Parathyroid adenoma (tissue), 2 donors: ENCODE measurements around the gene PPEF2.

Experiments used
- H2AFZ ChIP-seq: fragments of 300-600 bp; sonication (generic); one replicate; pipeline ENCODE4 v1.7.0; 2017; ENCODE audit warnings: antibody characterized with exemption, mild to moderate bottlenecking
- H3K27ac ChIP-seq: fragments of 300-600 bp; sonication (generic); one replicate; pipeline ENCODE4 v1.7.0; 2017
- H3K27me3 ChIP-seq: fragments of 300-600 bp; sonication (generic); one replicate; pipeline ENCODE4 v1.7.0; 2017; ENCODE audit warnings: low read length; ENCODE audit not compliant: control insufficient read depth, insufficient read depth
- H3K36me3 ChIP-seq: fragments of 300-600 bp; sonication (generic); one replicate; pipeline ENCODE4 v1.7.0; 2017; ENCODE audit warnings: low read length; ENCODE audit not compliant: control insufficient read depth, insufficient read depth
- H3K4me1 ChIP-seq: fragments of 300-600 bp; sonication (generic); one replicate; pipeline ENCODE4 v1.7.0; 2017; ENCODE audit warnings: control low read depth
- H3K4me2 ChIP-seq: fragments of 300-600 bp; sonication (generic); one replicate; pipeline ENCODE4 v1.7.0; 2017; ENCODE audit warnings: low read length
- H3K4me3 ChIP-seq: fragments of 300-600 bp; sonication (generic); one replicate; pipeline ENCODE4 v1.7.0; 2017; ENCODE audit warnings: low read depth, low read length
- H3K79me2 ChIP-seq: fragments of 300-600 bp; sonication (generic); one replicate; pipeline ENCODE4 v1.7.0; 2017; ENCODE audit warnings: control low read depth
- H3K9ac ChIP-seq: fragments of 300-600 bp; sonication (generic); one replicate; pipeline ENCODE4 v1.7.0; 2017; ENCODE audit warnings: mild to moderate bottlenecking
- H3K9me3 ChIP-seq: fragments of 300-600 bp; sonication (generic); one replicate; pipeline ENCODE4 v1.7.0; 2017; ENCODE audit warnings: low read length; ENCODE audit not compliant: control insufficient read depth
- TF ChIP-seq, protein P1 (sequence below): fragments of 300-600 bp; sonication (generic); IDR thresholded peaks from one replicate; pipeline ENCODE4 v1.7.0; 2017; ENCODE audit warnings: antibody characterized with exemption, mild to moderate bottlenecking
- donor health status: primary hyperparathyroidism.

The PPEF2 gene

DNA sequence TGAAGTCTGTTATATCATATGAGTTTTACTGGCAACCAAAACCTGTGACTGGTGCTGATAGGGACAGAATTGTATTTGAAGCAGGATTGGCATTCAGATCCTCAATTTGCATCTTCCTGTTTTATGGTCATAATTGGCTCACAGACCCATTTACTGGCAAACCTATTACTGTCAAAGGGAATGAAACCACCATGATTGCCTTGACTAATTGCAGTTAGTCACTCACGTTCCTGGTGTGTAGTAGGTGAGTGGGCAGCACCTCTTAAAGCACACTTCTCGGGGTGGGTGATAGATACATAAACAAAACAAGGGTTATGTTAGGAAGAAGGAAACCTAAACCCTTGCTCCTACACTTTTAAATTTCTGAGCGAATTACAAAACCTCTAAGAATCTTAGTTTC is 81.0 kb downstream of the PPEF2 start:
- TF ChIP-seq, protein P1, sequence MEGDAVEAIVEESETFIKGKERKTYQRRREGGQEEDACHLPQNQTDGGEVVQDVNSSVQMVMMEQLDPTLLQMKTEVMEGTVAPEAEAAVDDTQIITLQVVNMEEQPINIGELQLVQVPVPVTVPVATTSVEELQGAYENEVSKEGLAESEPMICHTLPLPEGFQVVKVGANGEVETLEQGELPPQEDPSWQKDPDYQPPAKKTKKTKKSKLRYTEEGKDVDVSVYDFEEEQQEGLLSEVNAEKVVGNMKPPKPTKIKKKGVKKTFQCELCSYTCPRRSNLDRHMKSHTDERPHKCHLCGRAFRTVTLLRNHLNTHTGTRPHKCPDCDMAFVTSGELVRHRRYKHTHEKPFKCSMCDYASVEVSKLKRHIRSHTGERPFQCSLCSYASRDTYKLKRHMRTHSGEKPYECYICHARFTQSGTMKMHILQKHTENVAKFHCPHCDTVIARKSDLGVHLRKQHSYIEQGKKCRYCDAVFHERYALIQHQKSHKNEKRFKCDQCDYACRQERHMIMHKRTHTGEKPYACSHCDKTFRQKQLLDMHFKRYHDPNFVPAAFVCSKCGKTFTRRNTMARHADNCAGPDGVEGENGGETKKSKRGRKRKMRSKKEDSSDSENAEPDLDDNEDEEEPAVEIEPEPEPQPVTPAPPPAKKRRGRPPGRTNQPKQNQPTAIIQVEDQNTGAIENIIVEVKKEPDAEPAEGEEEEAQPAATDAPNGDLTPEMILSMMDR: no peak
- Histone ChIP-seq H3K9ac (no peak overlapping the region), H3K4me3 (no peak overlapping the region), H2AFZ (no peak overlapping the region), H3K36me3 (no peaks in the 10 kb centered on the region), H3K4me1 (no peaks in the 10 kb centered on the region), H3K4me2 (no peak overlapping the region), H3K27me3 (no peaks in the 10 kb centered on the region), H3K9me3 (no peaks in the 10 kb centered on the region), H3K79me2 (no peaks in the 10 kb centered on the region), H3K27ac (no peak overlapping the region)

DNA sequence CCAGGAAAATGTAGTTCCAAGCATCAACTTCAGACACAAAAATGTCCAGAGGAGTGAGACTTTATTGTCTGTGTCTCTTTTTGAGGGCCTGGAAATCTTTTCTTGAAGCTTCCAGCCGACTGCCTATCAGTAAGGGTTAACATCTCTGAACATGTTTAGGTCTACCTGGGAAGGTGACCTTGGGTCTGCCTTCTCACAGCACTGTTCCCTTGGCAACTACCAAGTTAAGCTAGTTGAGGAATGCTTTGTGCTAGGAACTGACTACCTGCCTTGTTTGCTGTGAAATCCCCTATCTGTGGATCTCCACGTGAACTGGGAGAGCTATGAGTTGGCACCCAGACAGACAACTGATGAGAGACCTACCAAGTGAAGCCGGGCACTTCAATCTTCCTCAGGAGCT is 81.6 kb downstream of the PPEF2 start:
- Histone ChIP-seq H3K36me3 (no peaks in the 10 kb centered on the region), H2AFZ (no peak overlapping the region), H3K27me3 (no peaks in the 10 kb centered on the region), H3K79me2 (no peaks in the 10 kb centered on the region), H3K9ac (no peak overlapping the region), H3K27ac (no peak overlapping the region), H3K4me2 (peak overlapping the region; percentile 37), H3K4me3 (no peak overlapping the region), H3K4me1 (no peaks in the 10 kb centered on the region), H3K9me3 (no peaks in the 10 kb centered on the region)
- TF ChIP-seq, protein P1: no peak

DNA sequence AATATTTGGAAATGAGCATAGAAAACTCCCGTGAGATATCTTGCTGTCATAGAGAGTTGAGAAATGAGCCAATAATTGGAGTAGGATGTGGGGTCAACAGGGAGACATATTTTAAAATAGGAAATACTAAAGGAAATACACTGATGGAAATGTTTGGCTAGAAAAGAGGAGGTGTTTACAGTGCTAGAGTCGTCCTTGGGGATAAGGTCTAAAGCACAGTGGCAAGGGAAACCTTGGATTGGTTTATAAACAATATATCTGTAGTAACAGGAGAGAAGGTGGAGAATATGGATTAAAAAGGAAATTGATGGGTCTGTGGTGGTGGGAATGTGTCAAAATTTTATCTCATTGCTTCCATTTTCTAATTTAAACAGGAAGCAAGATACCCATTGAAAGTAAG is 82.1 kb downstream of the PPEF2 start:
- TF ChIP-seq, protein P1: no peak
- no peaks in the 10 kb centered on the region for H3K36me3 ChIP-seq
- no peaks in the 10 kb centered on the region for H3K4me1 ChIP-seq
- no peak overlapping the region for H2AFZ ChIP-seq
- H3K79me2 ChIP-seq: no peaks in the 10 kb centered on the region
- H3K4me2 ChIP-seq: peak overlapping the region; percentile 37
- no peak overlapping the region for H3K4me3 ChIP-seq
- H3K9me3 ChIP-seq: no peaks in the 10 kb centered on the region
- no peak overlapping the region for H3K9ac ChIP-seq
- no peak overlapping the region for H3K27ac ChIP-seq
- no peaks in the 10 kb centered on the region for H3K27me3 ChIP-seq

DNA sequence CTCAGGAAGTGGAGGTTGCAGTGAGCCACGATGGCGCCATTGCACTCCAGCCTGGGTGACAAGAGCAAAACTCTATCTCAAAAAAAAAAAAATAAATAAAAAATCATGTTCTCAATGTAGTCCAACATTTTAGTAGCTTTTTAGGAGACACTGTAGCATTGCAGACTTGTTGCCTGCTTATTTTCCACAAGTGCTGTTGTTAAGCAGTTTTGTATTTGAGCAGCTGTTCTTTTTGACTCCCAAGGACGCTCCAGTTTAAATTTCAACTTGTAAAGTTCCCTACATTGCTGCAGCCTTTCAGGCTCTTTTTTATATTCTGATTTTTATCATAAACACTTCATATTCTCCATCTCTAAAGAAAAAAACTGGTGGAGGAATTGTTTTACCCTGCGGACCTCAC is 83.1 kb downstream of the PPEF2 start:
- Histone ChIP-seq H3K79me2 (no peaks in the 10 kb centered on the region), H3K9ac (no peak overlapping the region), H3K4me2 (no peak overlapping the region), H3K4me1 (no peaks in the 10 kb centered on the region), H3K9me3 (no peaks in the 10 kb centered on the region), H3K4me3 (no peak overlapping the region), H3K36me3 (no peaks in the 10 kb centered on the region), H3K27me3 (no peaks in the 10 kb centered on the region), H2AFZ (no peak overlapping the region), H3K27ac (no peak overlapping the region)
- TF ChIP-seq, protein P1: no peak

DNA sequence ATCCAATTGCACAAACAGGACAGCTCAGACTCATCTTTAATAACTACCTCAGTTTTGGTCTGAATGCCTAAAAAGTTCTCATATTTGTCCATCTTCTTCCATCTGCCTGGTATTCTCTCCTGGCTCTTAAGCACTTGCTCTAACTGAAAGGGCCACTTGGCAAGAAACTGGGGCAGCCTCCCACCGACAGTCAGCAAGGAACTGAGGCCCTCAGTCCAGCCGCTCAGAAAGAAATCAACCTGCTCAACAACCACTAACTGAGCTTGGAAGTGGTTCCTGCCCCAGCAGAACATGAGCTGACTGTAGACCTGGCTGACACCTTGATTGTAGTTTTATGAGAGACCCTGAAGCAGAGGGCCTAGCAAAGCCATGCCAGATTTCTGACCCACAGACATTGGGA is 84.4 kb downstream of the PPEF2 start:
- Histone ChIP-seq H3K27me3 (no peaks in the 10 kb centered on the region), H3K79me2 (no peaks in the 10 kb centered on the region), H3K36me3 (no peaks in the 10 kb centered on the region), H2AFZ (no peak overlapping the region), H3K4me3 (no peak overlapping the region), H3K27ac (no peak overlapping the region), H3K9me3 (no peaks in the 10 kb centered on the region), H3K4me2 (no peak overlapping the region), H3K9ac (no peak overlapping the region), H3K4me1 (no peaks in the 10 kb centered on the region)
- TF ChIP-seq, protein P1: no peak
